Ovary (tissue), 3 donors: ENCODE results near the gene POLL.

Source experiments
- CTCF ChIP-seq, 3 donors: fragments of 450-650 bp in 2 of 3; fragments of 200-600 bp in 1 of 3; IDR thresholded peaks; one replicate each; pipeline versions ENCODE4 v1.5.1 to v1.8.0; 2016 to 2022; ENCODE audit warnings: antibody characterized with exemption in 3 of 3, mild to moderate bottlenecking in 1 of 3
- EP300 ChIP-seq: sonication (generic); formaldehyde crosslinking; IDR thresholded peaks from one replicate; pipeline ENCODE4 v1.6.1; 2017; ENCODE audit warnings: antibody characterized with exemption
- POLR2A ChIP-seq: fragments of 450-650 bp; IDR thresholded peaks from one replicate; pipeline ENCODE4 v1.6.1; 2017; ENCODE audit warnings: antibody characterized with exemption, mild to moderate bottlenecking, moderate library complexity
- donor health status: DM: no; HTN: no; CAD: no.

GRCh38 chr10:101560298-101561067 is 27.6 kb downstream of the POLL start:
- TF ChIP-seq CTCF (IDR thresholded peaks at IDR 0.05) (no peak), EP300 (no peak), POLR2A (no peak)
